ENCODE measurements around the gene CDH2.

CDH2 gene

DNA sequence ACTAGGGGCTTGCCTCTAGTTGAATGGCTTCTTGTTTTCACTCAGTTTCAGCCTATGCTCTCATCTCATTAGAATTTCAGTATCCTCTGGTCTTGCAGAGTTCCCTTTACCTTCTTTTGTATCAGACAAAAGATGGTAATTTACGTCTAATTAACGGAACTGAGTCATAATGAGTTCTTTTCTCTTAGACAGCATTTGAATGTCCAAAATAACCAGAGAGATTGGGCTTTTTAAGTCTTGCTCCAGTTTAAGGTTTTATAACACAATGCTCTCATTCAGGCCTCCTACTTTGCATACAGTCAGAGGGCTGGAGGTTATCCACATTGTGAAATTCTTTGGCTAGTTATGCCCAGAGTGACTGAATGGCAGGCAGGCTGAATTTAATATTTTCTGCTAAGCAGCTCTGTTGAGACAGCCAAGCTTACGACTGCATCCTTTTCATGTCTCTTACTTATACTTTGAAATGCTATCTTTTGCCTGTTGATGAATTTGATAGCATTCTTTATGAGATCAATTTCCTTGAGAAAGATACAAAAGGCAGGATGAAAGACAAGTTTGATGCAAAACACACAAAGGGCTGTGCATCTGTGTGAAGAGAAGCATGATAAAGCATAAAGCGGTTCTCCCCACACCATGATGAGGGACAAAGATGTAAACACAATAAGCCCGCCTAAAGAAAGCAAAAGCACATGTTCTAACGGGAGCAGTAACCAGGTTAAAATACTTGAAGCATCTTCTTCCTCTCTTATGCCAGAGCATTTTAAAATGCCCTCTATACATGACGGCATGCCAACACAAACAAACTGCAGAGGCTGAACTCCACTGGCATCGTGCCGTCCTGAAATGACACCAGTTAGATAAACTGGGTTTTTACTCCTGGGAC, 90.0 kb downstream of the CDH2 start:
- peak; percentile 67 for DNase-seq (ENCODE audit: low read depth)

DNA sequence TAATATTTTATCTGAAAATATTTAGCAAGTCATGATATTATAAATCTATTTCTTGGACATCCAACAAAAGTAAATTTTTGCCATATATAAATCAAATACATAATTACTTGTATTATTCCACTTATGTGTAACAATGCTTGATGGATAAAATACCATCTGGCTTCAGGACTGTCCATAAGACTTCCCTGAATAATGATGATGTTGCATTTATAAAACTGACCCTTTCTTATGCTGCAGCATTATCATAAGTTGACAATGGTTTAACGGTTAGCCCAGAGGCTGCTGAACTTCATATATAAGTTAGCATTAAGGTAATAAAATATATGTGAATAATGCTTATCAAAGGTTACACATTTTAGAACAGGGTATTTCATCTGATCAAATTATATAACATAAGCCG, 95.4 kb downstream of the CDH2 start:
- DNase-seq (ENCODE audit: low read depth) = no peak

DNA sequence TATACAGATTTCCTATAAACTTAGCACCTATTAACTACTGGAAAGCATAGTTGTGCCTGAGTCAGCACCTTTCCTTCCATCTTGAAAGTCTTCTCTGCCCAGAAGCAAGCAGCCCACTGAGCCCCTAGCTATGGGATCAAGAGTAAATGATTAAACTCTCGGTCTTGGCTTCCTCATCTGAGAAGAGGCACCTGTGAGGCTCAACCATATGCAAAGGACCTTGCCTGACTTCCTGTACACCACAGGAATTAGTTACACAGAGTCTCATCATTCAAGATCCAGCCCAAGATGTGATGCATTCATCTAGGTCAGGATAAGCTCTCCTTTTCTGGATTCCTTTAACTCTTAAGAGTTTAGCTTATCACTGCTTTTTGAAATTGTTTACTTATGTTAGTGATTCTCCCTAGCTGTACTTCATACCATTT, 96.0 kb downstream of the CDH2 start:
- no peak for DNase-seq (ENCODE audit: low read depth)

DNA sequence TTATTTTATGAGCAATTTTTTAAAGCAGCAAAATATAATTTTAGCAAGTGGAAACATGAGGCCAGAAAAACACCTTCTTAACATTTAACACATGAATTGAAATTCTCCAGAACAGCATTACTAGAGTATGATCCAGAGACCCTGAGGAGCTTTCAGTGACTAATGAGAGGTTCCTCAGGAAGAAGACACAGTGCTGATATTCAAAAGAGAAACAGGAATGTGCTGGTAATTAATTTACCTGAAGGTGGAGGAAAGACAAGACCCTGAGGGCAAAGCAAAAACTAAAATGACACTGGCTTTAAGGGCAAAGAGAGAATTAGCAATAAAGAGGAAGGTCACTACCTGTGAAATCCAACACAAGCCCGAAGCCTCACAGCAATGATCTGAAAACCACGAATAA, 97.0 kb downstream of the CDH2 start:
- no peak for DNase-seq (ENCODE audit: low read depth)

DNA sequence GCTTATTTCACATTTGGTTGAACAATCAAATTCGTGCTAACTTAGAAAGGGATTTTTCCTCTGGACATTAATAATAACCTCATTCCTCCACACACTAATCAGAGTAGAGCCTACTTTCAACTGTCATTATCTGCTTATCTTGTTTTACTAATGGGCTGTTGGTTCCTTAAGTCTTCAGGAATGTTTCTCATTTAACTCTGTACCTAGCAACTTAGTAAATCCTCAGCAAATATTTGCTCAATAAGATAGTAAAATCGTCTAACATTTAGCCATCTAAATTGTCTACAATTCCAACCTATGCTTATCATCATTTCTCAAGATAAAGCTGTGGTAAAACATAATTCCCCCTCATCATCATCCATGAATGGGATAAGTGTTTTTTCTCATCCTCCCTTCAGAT, 98.1 kb downstream of the CDH2 start:
- no peak for DNase-seq (ENCODE audit: low read depth)

DNA sequence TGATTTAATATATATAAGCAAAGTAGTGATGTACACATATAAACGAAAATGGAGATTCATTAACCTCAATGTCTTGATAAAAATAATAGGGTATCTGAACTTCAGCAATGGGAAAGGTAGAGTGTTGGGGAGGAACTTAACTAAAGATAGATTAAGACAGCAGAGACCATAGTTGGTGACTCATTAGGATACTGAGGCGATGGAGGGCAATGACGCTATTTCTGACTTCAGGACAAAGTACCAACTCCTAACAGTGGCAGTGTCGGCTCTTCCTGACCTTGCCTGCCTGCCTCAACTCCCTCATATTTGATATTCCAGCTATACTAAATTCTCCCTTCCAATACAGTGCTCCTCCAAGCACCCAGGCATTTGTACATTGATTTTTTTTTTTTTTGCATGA, 98.6 kb downstream of the CDH2 start:
- no peak for DNase-seq (ENCODE audit: low read depth)

DNA sequence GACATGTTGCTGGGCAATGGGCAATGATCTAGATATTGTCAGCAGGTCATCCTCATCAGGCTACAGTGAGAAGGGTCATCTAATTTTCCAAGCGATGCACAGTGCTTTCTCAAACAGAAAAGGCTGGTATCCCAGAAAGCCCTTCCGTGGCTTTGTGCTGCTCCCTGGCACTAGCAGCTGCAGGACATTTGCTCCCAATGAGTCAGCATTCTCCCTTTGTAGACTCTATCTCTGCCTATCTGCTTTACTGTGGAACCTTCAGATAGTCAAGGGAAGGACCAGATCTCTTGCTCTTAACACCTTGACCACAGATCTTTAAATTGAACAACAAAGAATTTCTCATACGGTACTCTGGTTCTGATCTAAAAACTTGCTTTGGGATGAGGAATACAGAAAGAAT, 101.4 kb downstream of the CDH2 start:
- DNase-seq (ENCODE audit: low read depth) = no peak

DNA sequence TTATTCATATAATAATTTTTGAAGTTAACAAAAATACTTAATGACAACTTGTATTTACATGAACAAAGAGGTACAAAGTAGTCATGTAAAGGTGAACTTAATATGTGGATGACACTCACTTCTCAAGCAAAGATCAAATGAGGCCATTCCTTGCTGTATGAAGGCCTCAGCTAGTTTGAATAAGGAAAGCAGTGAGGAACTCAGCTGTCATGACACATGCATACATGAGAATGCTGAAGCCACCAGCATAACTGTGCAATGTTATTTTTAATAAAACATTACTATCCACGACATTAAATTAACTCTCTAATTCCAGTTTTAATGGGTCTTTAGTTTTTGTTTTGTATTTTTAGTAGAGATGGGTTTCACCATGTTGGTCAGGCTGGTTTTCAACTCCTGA, 102.9 kb downstream of the CDH2 start:
- DNase-seq (ENCODE audit: low read depth) = no peak

DNA sequence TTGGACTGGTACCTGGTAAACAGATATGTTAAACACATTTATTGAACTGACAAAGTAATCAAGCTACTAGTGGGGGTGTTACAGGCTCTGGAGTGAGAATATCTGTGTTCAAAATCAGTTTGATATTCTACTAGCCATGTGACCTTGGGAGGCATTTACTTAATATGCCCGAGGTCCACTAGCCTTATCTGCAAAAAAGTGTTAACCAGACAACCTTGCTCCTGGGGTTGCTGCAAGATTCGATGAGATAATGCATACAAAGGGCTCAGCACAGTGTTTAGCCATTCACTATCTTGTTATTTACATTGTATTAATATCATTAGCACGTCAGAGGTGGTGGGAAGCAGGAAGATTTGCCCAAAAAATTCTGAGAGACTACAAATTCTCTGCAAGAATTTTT, 103.3 kb downstream of the CDH2 start:
- DNase-seq (ENCODE audit: low read depth) = no peak

DNA sequence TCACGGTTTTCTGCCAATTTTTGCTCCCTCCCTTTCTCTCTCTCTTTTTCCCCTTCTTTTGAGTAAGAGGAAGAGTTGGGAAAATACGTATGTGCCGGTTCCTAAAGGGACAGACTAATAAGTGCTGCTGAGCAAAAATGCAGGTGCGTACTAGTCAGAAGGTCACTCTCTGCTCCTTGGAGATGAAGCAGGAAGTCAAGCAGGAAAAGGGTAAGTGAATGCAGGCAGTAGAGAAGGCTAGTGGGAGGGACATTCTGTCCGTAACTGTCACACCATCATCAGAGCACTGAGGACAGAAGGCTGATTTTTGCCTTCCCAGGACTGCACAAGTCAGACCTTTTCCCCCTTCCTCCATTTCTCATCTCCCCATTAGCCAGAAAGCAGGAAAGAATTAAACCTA, 105.7 kb downstream of the CDH2 start:
- DNase-seq (ENCODE audit: low read depth) = no peak

DNA sequence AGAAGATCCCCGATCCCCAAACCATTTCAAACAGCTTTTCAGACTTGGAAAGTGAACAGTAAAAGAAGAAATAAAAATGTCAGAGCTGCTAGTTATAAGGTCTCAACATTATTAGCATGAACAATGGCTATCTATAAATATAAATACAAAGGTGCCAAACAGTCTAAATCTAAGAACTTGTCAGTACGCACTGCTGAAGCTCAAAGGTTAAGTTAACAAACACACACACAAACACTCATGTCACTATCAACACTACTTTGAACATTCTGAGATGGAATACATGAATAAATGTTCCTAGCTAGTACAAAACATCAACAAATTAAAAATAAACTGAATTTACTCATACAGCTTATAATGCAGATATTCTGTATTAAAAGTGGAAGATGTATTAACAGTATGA, 108.7 kb downstream of the CDH2 start:
- DNase-seq (ENCODE audit: low read depth) = no peak

DNA sequence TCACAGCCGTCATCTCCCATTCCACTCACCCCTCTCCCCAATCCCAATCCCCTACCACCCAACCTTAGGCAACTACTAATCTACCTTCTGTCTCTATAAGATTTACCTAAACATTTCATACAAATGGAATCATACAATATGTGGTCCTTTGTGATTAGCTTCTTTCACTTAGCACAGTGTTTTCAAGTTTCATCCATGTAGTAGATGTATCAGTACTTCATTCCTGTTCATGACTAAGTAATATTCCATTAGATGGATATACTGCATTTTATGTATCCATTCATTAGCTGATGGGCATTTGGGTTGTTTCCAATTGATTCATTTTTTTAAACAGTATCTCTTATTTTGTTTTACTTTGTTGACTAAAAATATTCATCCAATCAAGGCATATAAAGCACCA, 109.6 kb downstream of the CDH2 start:
- DNase-seq (ENCODE audit: low read depth) = no peak

DNA sequence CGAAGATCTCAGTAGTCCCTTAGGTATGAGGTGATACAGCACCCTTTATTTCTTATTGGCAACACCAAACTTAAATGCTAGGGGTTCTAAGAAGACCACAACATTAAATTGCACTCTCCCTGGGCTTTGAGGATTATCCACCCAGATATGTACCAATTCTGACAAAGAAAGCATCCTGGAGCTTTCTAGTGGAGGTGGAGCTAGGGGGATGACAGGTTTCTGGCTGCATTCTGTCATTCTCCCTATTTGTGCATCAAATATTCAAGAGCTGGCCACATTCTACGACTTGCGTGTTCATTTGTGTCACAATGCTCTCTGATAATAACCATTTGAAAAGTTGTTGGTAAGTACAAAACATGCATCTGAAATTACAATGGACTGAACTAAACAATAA, 111.1 kb downstream of the CDH2 start:
- DNase-seq (ENCODE audit: low read depth) = no peak

DNA sequence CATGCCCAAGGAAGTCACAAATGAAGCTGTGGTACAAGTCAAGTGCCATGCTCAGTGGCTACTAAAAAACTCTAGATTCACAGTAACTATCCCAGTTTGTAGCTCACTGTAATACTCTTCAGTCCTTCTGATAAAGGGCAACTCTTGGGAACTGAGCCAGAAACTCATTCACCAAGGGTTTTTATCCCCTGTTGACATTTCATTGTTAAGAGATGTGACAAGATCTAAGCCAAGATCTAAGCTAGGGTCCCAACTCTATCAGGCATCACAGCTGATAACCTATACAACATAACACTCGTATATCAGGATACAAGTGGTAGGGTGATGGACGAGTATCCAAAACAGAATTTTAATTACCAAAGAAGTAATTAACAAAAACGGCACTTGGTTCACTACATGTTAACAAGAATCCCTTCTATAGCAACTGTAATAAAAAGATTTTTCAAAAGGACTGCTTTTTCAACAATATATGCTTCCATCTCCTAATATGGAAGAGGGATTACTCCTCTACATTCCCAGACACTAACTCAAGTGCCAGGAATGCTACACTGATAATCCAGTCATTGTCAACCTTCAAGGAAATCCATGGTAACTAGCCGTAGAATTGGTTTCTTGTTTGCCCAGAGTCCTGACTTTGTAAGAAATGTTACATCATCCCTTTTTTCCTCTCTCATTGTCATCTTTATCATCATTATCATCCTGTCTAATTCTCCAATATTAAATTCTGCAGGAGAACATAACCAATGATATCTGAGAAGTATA, 111.7 kb downstream of the CDH2 start:
- no peak for DNase-seq (ENCODE audit: low read depth)

DNA sequence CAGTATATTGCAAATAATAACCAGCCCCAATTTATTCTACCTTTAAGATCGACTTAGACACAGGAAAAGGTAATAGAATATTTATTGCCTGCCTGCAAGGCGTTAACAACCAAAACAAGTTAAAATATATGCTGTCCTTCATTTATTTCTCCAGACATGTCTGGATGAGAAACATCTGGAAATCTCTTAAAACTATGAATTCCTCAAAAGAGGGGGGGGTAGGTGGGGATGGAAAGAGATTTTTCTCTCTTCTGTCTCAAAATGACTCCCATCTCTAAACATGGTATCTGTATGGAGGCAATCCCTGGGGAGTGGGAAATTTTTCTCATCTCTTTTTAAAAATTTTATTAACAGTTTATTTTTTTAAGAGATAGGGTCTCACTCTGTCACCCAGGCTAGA, 113.0 kb downstream of the CDH2 start:
- no peak for DNase-seq (ENCODE audit: low read depth)

DNA sequence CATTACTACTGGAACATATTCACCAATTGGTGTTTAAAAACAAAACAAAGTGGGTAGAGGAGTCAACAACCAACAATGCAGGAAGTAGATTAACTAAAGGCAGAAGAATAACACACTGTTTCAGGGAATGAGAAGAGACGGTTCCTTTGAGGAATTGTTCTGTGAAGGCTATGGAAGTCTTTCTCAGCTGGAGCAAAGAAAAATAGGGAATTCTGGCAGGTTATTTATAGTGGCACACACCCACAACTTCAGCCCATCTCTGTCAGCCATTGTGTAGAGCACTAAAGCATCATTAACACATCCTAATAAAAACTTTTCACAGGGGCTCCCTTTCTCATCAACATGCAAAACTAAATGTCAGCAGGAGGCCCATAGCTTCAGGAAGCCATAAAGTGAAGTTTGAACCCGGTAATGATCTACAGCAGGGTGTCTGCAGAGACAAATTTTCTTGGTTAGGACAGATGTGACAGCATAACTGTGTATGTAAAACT, 113.6 kb downstream of the CDH2 start:
- no peak for DNase-seq (ENCODE audit: low read depth)

DNA sequence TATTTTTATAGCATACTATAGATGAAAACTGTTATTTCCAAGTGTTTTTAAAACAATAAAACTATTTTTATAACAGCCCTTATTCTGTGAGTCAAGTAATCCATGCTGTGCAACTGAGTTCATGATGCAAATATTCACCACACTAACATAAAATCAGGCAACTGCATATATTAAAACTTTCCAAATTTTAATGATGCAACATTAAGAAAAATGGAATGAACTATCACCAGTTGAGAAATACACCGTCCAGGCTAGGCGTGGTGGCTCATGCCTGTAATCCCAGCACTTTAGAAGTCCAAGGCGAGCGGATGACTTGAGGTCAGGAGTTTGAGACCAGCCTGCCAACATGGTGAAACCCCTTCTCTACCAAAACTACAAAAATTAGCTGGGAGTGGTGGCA, 114.5 kb downstream of the CDH2 start:
- peak; percentile 76 for DNase-seq (ENCODE audit: low read depth)

DNA sequence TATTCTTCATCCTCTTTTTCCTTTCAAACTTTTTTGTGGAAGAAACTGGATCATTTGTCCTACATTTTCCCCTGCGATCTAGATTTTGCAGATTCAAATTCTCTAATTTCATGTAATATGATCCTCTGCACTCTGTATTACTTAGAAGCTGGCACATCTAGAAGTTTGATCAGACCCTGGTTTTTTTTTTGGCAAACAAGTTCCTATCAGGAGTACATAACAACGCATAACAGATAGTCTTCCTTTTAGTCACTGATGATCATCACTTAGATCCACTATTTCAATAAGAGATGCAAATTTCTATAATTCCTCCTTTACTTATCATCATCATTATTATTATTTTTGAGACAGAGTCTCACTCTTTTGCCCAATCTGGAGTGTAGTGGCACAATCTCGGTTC, 117.1 kb downstream of the CDH2 start:
- peak; percentile 17 for DNase-seq (ENCODE audit: low read depth)

DNA sequence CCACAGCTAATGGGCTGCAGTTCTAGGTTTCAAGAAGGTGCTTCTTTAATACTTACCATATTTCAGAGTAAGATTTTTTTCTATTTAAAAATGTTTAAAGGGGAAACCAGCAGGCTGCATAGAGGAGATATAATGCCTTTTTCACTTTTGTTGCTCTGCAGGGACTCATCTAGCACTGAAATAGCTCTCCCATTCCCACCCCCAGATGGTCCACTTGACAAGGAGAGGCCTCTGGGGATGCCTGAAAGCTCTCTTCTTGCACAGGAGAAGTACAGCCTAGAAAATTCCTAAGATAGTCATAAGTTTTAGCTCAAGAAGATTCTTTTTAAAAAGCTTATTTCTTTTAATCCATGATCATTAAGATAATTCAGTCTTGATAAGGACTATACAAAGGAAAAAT, 126.4 kb downstream of the CDH2 start:
- DNase-seq (ENCODE audit: low read depth) = no peak

DNA sequence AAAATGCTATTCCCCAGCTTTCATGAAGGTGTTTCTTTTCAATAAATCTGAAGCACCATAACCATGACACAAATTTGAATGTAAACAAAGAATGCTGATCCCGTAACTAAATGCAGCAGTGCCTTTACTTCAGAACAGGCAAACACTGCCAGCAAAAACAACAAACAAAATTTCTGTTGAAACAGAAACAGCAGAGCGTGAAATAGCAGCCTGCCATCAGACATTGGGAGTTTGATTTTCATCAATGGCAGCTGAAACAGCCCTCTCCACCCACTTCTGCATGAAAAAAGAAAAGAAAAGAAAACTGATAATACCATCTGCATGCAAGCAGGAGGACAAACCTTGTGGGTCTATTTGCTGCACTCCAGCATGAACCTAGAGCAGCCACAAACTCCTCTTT, 128.3 kb downstream of the CDH2 start:
- peak; percentile 25 for DNase-seq (ENCODE audit: low read depth)

DNA sequence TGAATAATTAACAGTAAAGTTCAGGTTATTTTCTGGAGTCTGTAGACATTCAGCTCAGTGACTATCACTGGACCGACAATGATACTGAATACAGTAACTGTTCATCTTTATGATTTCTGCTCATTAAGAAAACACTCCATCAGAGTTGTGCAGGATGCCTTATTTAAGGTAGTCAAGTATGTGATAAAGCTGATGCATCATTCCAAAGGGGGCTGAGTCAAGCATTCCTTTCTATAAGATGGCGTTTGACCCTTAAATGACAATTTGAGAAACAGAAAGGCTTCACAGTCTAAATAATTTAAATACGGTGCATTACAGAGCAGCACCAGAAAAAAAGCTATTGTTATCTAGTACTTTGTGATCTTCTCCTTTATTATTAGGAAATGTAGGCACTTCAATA, 131.1 kb downstream of the CDH2 start:
- DNase-seq (ENCODE audit: low read depth) = no peak

DNA sequence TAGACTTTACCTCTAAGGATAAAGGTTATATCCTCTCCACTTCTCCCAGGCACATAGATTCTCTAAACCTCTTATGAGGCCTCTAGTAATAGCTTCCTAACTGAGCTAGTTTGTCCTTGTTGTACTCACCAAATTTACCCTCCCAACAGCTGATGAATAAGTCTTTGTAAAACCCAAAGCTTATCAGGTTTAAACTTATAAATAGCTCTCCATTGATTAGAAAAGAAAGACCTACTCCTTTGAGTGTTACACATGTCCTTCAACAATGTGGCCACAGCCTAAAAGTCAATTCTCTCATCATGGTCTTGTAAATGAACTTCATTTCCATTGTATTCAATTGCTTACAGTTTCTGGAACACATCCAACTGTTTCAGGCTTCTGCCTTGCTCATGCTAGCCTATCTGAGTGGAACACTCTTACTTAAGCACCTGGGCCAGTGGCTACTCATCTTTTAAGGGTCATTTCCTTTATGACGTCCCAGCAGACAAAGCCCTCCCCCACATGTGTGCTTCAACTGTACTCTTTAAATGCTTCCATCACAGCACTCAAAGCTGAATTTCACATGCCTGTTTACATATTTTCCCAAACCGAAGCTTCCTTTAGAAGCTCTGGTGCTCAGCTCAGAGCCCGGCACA, 131.6 kb downstream of the CDH2 start:
- DNase-seq (ENCODE audit: low read depth) = peak; percentile 20

DNA sequence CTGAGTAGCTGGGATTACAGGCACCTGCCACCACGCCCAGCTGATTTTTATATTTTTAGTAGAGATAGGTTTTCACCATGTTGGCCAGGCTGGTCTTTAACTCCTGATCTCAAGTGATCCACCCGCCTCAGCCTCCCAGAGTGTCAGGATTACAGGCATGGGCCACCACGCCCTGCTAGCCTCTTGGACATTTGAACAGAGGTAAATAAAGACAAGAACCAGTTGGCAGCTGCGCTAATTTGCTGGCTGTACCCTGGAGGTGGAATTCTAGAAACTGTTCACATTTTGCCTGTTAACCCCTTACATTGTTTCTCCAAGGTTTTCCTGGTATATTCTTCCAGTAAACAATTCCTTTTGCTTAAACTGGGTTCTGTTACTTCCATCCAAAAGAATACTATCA, 132.9 kb downstream of the CDH2 start:
- DNase-seq (ENCODE audit: low read depth) = no peak

All from fibroblast of gingiva (primary cell).